Measurements from ENCODE around the gene PFKFB4.
A peak's percentile ranks its signal among the peaks of the same experiment; 100 is the strongest.
"Not testable (repeated sequence)": the region's sequence is repeated elsewhere in the genome, so short reads cannot be mapped to it uniquely, and the experiment has no call there.

The PFKFB4 gene

DNA sequence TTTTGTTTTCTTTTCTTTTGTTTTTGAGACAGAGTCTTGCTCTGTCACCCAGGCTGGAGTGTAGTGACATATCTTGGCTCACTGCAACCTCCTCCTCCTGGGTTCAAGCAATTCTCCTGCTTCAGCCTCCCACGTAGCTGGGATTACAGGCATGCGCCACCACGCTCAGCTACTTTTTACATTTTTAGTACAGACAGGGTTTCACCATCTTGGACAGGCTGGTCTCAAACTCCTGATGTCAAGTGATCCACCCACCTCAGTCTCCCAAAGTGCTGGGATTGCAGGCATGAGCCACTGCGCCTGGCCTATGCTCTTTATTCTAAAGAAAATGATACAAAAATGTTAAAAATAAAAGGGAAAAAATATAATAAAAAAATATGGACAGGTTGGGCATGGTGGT is 25.9 kb downstream of the PFKFB4 start:
- DNase-seq (ENCODE audit: low spot score) = not testable (repeated sequence)

DNA sequence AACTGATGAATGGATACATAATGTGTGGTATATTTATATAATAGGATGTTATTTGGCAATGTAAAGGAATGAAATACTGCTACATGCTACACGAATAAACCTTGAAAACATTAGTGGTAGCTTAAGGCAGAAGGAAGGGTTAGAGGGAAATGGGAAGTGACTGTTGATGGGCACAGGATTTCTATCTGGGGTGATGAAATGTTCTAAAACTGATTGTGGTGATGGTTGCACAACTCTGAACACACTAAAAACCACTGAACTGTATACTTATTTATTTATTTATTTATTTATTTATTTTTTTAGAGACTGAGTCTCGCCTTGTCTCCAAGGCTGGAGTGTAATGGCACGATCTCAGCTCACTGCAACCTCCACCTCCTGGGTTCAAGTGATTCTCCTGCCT is 27.8 kb downstream of the PFKFB4 start:
- DNase-seq (ENCODE audit: low spot score) = no peak

DNA sequence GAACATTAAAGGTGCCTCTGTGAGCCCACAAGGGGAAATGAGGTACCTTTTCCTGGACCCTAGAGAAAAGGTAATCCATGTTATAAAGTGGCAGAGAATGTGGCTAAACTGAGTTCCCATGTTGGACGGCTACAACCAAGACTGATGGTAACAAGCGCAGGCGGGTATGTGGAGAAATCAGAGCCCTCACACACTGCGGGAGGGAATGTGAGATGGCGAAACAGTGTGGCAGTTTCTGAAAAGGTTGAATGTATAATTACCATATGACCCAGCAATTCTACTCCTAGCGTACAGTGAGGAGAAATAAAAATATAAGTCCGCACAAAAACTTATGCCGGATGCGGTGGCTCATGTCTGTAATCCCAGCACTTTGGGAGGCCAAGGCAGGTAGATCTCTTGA is 28.6 kb downstream of the PFKFB4 start:
- DNase-seq (ENCODE audit: low spot score) = no peak

DNA sequence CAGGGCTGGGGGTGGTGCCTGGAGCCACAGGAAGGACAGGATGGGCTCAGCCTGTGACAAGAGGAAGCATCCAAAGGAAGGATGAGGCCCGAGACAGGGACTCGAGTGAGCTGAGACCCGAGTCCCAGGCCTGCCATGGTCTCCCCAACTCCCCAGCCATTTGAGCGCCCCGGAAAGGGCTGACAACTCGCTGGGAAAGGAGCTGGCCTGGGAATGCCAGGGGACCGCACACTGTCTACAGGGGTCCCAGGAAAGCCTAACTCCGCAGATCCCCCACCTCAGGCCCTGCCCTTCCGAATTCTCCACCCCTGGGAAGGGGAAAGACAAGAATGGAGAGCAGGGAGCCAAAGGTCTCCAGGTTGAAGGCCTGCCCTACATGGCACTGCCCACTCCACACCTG is 31.6 kb downstream of the PFKFB4 start:
- no peak for DNase-seq (ENCODE audit: low spot score)

DNA sequence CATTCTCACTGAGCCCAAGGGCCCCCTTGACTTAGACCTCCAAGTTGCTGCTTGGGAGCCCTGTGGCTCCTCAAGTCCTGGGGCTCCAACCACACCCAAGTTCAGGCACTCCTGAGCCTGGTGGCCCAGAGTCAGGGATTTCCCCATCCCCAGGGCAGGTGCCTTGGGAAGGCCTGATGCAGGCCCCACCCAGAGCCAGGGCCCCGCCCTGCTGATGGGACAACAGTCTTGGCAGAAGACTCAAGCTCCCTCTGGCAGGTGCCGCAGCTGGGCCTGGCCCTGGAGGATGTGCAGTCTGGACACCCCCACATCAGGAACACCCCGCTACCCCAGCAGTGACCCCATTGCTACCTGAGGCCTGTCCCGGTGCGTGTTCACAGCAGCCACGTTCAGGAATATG is 35.0 kb downstream of the PFKFB4 start:
- DNase-seq (ENCODE audit: low spot score) = no peak

DNA sequence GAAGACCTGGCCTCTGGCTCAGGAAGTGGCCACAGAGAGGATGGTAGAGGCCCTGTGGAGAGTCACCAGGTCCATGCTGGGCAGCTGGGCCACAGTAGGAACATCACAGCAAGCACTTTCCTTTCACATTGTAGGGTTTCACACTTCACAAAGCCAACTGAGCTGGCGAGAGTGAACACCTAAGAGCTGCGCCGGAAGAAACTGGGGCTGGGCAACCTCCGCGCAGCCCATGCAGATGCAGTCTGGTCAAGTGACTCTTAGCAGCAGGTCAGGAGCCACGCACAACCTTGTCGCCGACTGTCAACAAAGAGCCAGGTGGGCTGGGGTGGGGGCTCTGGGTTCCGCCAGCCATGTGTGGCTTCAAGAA is 37.3 kb downstream of the PFKFB4 start:
- DNase-seq (ENCODE audit: low spot score) = no peak

DNA sequence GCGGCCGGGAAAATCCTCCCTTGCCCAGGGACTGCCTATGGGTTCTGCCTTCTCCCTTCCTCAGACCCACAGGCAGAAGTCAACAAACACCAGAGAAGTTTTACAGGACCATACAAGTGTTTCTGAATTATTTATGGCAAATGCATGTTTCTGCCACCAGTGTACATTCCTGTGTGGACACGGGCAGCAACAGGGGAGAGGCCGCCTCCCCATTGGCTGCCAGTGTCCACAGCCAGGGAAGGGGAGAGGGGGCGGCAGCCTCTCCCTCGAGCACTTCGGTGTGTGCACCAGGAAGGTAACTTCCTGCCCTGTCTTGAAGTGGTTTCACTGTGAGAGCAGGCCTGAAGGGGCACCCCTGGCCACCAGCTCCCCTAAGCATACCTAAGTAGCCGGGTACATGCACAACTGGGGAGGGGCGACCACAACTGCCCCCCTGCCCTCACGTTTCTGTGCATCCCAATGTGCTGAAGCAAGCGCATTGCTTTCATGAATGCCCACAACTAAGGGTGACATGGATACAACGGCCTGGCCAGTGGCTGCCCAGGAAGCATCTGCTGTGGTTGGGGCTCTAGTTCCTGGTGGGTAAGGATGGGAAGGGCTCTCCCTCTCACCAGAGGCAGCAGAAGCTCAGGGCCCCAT is 37.8 kb downstream of the PFKFB4 start:
- DNase-seq (ENCODE audit: low spot score) = no peak

DNA sequence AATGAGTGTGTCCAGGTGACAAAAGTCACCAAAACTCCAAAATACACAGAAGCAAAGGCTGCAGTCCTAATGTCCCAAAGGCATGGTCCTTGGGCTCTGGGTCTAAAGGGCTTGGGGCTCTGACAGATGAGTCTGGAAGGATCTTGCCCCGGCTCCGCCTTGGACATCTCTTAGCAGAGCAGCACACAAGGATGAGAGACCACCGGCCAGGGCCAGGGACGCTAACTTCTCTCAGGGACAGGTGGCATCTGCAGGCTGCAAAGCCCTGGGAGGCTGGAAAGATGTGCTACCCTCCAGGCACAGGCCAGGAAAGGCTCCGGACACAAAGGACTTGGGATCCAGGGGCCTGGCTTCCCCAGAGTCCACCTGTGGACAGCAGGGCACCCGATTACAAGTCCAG is 38.5 kb downstream of the PFKFB4 start:
- DNase-seq (ENCODE audit: low spot score) = no peak

DNA sequence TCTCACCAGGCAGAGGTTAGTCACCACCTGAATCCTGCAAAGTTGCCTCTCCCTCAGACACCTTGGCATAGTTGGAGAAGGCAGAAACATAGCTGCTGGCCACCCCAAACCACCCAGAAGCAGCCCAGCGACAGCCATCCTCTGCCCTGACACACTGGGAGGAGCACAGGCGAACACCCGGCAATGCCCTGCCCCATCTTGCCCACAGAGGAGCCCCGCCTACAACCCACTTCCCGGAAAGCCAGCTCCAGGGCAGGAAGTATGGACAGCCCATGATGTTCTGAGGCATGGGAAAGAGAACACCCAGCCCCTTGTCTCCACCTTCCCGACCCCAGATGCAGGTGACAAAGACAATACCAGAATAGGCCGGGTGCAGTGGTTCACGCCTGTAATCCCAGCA is 40.0 kb downstream of the PFKFB4 start:
- DNase-seq (ENCODE audit: low spot score) = no peak

DNA sequence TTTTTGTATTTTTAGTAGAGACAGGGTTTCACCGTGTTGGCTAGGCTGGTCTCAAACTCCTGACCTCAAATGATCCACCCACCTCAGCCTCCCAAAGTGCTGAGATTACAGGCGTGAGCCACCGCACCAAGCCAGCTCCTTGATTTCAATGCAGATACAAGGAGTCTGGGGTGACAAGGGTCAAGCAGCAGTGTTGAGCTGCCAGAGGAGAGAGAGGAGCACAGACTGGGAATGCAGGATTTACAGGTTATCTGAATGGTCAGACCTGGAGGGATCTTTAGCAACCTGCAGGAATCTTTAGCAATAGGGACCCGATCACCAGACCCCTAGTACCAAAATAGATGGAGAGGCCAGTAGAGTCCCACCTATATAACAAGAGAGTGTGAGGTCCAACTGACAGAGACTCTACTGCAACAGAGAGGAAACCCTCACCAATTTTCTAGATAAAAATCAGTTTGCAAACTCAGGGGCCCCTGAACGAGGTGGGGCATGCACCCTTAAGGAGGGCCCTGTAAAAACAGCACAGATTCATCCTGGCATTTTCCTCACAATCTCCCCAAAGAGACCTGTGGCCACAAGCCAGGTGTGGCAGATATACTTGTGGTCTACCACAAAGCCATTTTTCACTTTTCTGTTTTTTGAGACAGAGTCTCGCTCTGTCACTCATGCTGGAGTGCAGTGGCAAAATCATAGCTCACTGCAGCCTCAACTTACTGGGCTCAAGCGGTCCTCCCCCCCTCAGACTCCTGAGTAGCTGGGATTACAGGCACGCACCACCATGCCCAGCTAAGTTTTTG is 42.0 kb downstream of the PFKFB4 start:
- DNase-seq (ENCODE audit: low spot score) = no peak

DNA sequence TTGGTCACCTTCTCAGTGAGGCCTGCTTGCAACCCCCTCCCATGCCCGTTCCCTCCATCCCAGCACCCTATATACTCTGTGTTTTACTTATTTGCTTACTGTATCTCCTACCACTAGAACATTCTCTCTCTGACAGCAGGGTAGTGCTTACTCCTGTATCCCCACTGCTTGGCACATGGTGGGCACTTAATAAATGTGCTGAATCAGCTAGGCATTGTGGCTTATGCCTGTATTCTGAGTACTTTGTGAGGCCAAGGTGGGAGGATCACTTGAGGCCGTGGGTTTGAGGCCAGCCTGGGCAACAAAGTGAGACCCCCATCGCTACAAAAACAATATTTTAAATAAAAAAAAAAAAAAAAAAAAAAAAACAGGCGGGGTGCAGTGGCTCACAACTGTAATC is 45.1 kb downstream of the PFKFB4 start:
- DNase-seq (ENCODE audit: low spot score) = no peak

DNA sequence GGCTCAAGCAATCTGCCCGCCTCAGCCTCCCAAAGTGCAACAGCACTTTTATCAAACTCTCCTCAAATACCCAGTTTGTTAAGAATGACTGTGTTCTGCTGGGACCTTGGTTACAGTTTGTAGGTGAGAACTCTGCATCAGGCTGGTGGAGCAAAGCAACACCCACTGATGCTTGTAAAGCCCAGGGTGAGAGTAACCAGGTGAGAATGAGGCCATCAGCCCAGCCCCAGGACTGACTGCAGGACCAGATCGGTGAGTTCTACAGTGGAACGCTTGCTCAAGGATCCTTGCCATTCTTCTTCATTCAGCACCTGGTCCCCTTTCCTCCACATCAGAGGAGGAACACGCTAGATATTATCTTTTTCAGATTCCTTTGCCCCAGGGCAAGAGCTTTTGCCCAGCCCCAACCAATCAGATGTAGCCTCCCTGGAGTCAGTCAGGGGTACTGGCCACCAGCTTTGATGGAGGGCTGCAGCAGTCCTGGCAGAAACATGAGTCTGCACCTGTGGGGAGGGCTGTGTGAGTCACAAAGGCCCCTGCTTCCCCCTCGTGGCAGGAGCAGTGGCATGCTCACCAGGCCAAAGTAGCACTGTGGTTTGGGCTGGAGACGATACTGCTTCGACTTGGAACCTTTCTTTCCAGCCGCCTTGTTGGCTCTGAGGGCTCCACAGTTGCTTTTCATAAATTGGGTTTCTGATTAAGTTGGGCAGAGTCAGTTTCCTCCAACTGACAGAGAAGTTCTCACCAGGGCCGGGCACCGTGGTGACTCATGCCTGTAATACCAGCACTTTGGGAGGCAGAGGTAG is 49.1 kb downstream of the PFKFB4 start:
- DNase-seq (ENCODE audit: low spot score) = no peak

DNA sequence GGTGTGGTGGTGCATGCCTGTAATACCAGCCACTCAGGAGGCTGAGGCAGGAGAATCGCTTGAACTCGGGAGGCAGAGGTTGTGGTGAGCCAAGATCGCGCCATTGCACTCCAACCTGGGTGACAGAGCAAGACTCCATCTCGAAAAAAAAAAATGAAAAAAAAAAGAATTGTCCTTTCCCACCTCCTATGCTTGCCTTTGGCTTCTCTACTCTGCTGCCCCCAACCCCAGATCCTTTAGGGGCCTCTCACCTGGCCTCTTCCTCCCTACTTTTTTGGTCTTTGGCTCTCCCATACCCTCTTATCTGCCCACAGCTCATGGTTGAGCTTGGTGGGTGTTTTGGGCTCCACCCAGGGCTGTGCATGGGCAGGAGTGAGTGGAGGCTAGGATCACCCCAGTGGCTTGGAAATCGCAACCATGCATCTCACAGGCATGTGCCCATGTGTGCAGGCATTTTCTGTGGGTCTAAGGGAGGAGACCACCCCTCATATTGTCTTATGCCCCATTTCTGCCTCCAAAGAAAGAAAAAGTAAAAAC is 50.6 kb downstream of the PFKFB4 start:
- no peak for DNase-seq (ENCODE audit: low spot score)

DNA sequence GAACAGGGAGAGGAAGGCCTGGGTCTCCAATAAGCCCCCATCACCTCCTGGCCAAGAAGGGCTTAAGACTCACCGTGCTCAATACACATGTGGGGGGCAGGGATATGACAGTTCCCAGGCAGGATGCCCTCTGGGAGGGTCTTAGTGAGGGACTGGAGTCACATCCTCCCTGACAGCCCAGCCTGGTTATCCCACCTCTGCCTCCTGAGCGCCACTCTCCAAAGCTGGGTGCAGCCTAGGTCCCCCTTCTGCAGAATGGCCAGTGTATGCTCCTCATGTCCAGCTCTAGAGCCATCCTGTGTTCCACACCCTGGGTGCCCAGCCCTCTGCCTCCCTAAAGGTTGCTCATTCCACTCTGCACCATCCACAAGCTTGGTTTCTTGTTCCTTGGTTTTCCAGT is 51.5 kb downstream of the PFKFB4 start:
- DNase-seq (ENCODE audit: low spot score) = no peak

DNA sequence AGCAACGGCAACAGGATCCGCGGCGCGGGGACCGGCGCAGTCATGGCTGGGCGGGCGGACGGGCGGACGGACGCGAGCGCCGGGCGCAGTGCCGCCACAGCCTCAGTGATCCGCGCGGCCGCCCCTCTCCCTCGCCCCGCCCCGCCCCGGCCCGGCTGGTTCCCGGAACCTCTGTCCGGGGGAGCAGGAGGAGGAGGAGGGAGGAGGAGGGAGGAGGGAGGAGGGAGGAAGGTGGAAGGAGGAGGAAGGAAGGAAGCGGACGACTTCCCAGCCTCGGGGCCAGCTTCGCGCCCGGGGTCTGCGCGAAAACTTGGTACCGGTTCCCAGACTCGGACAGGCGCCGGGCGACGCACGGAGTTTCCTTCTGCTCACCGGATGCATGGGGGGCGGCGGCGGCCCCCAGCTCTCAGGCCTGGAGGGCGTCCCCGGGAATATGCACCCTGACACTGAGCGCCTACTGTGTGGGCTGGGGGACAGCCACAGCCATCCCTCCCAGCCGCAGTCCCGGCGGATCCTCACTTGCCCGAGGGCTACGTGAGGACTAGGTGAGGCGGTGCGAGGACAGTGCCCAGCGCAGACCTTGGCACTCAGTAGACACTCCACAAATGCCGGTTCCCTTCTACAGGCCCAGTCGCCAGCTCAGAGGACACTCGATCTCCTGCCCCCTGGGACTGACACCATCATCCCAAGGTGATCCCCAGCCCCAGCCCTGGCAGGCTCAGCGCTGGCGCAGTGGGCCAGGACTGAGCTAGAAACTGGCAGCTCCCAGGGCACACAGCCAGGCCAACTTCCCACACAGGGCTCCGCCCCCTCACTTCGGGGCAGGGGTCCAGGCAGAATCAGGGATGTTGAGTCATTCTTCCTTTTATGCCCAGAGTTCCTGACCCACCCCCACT is 52.3 kb downstream of the PFKFB4 start, which contains the start of gene SHISA5:
Gene SHISA5, minus strand, starts transcription at position 124 of the 896 bp plus-strand sequence. Its CDS starts 80 bp downstream, at position 44.
- peak; percentile 47 for DNase-seq (ENCODE audit: low spot score)

DNA sequence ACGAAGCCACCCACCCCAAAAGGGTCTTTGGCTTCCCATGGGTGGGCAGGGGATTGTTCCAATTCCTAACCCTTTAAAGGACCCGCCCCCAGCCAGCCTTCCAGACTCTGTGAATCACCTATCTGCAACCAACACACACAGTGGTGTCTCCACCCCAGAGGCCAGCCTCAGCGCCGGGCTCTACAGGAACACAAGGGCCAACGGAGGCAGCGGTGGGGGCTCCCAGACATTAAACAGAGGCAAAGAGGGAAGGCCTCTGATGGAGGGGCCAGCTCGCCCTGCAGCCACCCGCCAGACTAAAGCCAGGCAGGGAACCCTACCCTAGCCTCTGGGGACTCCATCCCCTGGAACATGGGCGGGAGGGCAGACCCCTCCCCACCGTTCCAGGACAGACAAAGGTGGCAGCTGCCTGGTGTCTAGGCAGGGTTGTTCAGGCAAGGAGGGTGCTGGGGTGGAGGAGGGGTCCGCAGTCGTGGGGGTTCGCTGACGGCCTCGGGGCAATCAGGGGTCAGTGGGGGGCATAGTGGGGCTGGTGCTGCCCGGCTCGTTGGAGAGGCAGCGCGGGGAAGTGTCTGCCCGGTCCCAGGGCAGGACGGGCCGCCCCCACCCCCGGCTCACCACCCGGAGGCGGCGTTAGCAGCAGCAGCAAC is 53.1 kb downstream of the PFKFB4 start:
- no peak for DNase-seq (ENCODE audit: low spot score)

DNA sequence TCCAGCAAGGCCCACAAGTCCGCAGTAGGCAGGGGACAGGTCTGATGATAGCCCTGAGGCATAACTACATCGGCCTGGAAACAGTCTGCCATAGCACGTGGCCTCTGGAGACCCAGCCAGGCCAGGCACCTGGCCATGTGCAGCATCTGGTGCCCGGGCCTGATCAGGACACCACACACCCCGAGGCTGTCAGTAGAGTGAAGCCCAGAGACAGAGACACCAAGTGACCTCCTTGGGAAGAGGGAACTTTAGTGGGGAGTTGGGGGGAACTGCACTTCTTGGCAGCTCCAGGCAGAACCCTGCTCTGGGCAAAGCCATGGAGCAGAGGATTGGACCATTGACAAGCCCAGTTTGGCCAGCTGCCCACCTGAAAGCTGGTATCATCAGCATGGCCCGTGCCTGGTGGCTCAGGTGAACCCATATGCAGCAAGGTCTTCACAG is 53.9 kb downstream of the PFKFB4 start:
- no peak for DNase-seq (ENCODE audit: low spot score)

DNA sequence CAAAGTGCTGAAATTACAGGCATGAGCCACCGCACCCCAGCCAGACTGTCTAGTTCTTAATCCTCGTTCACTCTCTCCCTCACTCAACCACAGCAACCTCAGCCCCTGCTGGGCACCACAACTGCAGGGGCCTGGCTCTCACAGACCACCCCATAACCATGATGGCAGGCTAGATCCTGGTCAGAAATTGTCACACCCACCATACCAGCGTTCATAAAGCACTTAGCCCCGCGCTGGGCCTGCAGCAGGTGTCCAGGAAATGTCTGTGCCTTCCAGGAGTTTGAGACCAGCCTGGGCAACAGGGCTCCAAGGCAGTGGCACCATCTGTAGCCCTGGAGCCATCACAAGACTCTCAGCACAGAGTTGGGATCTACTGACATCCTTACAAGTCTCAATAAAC is 54.5 kb downstream of the PFKFB4 start:
- DNase-seq (ENCODE audit: low spot score) = no peak

DNA sequence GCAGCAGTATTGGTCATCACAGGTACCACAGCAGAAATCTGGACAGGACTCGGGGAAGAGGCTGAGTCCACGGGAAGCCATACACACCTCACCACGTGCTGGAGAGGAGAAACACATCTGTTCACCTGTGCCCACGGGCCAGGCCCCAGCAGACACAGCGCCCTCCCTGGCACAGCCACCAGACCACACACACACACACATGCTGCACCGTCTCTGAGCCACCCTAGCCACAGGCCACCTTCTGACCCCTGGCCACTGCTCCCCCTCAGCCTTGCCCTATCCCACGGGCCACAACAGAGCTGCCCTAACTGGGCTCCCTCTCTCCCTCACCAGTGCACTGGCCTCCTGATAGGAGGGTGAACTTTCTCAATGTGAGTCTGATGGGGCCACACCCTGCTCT is 55.4 kb downstream of the PFKFB4 start:
- DNase-seq (ENCODE audit: low spot score) = no peak

DNA sequence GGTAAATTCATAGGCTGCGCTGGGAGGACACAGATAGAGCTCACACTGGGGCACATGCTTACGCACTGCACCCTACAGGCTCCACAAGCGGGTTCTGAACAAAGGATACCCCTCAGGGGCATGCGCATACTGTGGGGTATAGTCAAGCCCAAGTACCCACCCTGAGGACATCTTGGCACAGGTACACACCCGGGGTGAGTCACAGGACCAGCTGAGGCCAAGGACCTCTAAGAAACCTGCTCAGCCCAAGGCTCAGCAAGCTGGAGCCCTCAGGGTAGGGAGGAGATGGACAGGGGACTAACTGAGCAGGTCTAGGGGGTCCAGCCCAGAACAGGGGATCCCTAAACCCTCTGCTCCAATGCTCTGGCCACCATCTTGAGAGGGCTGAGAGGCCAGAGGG is 55.9 kb downstream of the PFKFB4 start:
- DNase-seq (ENCODE audit: low spot score) = no peak

DNA sequence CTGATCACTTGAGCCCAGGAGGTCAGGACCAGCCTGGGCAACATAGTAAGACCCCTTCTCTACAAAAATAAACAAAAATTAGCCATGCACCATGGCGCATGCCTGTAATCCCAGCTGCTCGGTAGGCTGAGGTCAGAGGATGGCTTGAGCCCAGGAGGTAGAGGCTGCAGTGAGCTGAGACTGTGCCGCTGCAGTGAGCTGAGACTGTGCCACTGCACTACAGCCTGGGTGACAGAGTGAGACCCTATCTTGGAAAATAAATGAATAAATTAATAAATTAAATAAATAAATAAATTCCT is 63.5 kb downstream of the PFKFB4 start:
- DNase-seq (ENCODE audit: low spot score) = no peak

Data from putamen (tissue), 1 donor.